BJ (cell line): ENCODE measurements around the gene CUX1. TPM values are rescaled to one million over a fixed set of nuclear protein-coding genes. Genes with fewer than 3 reads are reported as not detected.

Source experiments
- CTCF ChIA-PET: fragments of 350-600 bp; formaldehyde crosslinking; extraction: SDS; loops from one replicate; lab custom pipeline; 2021; ENCODE audit warnings: antibody characterized with exemption, inconsistent platforms; lab: Yijun Ruan, JAX
- POLR2A ChIA-PET: fragments of 300-600 bp; sonication (Branson Sonifier 250); formaldehyde crosslinking; extraction: SDS; loops from one replicate; lab custom pipeline; 2021; ENCODE audit warnings: antibody characterized with exemption; lab: Charles Lee
- DNase-seq: peaks from one replicate; pipeline ENCODE4 v3.0.0-alpha.2; 2011; ENCODE audit warnings: low read depth
- H3K27me3 ChIP-seq: 2 replicates; pipeline ENCODE4 v1.6.0; 2011; ENCODE audit warnings: low read length; ENCODE audit not compliant: control insufficient read depth, insufficient read depth
- H3K36me3 ChIP-seq: 2 replicates; pipeline ENCODE4 v1.5.1; 2011; ENCODE audit warnings: low read length; ENCODE audit not compliant: control insufficient read depth, insufficient read depth
- H3K4me3 ChIP-seq: 2 replicates; pipeline ENCODE4 v1.5.1; 2011; ENCODE audit warnings: low read depth, mild to moderate bottlenecking, control low read depth, low read length
- CTCF ChIP-seq: IDR thresholded peaks from 2 replicates; pipeline ENCODE4 v1.5.1; 2011; ENCODE audit warnings: low read depth, mild to moderate bottlenecking, control low read depth, inconsistent platforms, low read length, moderate library complexity; ENCODE audit not compliant: insufficient read depth
- polyA plus RNA-seq: library from polyadenylated mRNA; depleted of rRNA; stranded (reverse); fragments of >200 nt; gene quantifications from 2 replicates; pipeline ENCODE4 v1.2.3, GENCODE V29; 2011

The CUX1 gene
- polyA plus RNA-seq, 1 experiment, result 36.5 TPM

GRCh38 chr7:101863598-101863997, 46.2 kb downstream of the CUX1 start:
- Histone ChIP-seq H3K36me3 (no peaks in the 10 kb centered on the region), H3K4me3 (no peak overlapping the region), H3K27me3 (no peaks in the 10 kb centered on the region)
- ChIA-PET CTCF (no interaction called here), POLR2A (no interaction called here)
- no peak for DNase-seq
- TF ChIP-seq CTCF, result no peak

- CTCF ChIA-PET, result no interaction called here
- H3K4me3 ChIP-seq, result no peak overlapping the region
- no peaks in the 10 kb centered on the region for H3K27me3 ChIP-seq
- POLR2A ChIA-PET, result interaction anchor here (0.6 kb wide), 1 partner anchor 162 kb away, joined by 5 read pairs; no protein-coding TSS in a partner anchor
- H3K36me3 ChIP-seq, result no peaks in the 10 kb centered on the region
- no peak for DNase-seq
- TF ChIP-seq CTCF, result no peak
Measured at GRCh38 chr7:101864039-101864438, 46.6 kb downstream of the CUX1 start.

- TF ChIP-seq CTCF, result no peak
- ChIA-PET POLR2A (no interaction called here), CTCF (no interaction called here)
Measured at GRCh38 chr7:101865031-101865430, 47.6 kb downstream of the CUX1 start.

GRCh38 chr7:101865455-101865854, 48.0 kb downstream of the CUX1 start:
- CTCF ChIA-PET, result no interaction called here

More at GRCh38 chr7:101865031-101865430, 47.6 kb downstream of the CUX1 start:
- no peak for DNase-seq
- Histone ChIP-seq H3K36me3 (no peaks in the 10 kb centered on the region), H3K27me3 (no peaks in the 10 kb centered on the region), H3K4me3 (no peak overlapping the region)

GRCh38 chr7:101866328-101866727, 48.9 kb downstream of the CUX1 start:
- DNase-seq, result no peak
- ChIA-PET CTCF (no interaction called here), POLR2A (no interaction called here)
- Histone ChIP-seq H3K27me3 (no peaks in the 10 kb centered on the region), H3K4me3 (no peak overlapping the region), H3K36me3 (no peaks in the 10 kb centered on the region)
- no peak for TF ChIP-seq CTCF

More at GRCh38 chr7:101865455-101865854, 48.0 kb downstream of the CUX1 start:
- POLR2A ChIA-PET, result no interaction called here
- Histone ChIP-seq H3K4me3 (no peak overlapping the region), H3K27me3 (no peaks in the 10 kb centered on the region), H3K36me3 (no peaks in the 10 kb centered on the region)
- no peak for DNase-seq
- no peak for TF ChIP-seq CTCF
